ENCODE data around the gene IGFN1.

The IGFN1 gene

GRCh38 chr1:201216395-201217085, 25.9 kb downstream of the IGFN1 start:
- TF ChIP-seq, protein P1, sequence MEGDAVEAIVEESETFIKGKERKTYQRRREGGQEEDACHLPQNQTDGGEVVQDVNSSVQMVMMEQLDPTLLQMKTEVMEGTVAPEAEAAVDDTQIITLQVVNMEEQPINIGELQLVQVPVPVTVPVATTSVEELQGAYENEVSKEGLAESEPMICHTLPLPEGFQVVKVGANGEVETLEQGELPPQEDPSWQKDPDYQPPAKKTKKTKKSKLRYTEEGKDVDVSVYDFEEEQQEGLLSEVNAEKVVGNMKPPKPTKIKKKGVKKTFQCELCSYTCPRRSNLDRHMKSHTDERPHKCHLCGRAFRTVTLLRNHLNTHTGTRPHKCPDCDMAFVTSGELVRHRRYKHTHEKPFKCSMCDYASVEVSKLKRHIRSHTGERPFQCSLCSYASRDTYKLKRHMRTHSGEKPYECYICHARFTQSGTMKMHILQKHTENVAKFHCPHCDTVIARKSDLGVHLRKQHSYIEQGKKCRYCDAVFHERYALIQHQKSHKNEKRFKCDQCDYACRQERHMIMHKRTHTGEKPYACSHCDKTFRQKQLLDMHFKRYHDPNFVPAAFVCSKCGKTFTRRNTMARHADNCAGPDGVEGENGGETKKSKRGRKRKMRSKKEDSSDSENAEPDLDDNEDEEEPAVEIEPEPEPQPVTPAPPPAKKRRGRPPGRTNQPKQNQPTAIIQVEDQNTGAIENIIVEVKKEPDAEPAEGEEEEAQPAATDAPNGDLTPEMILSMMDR (IDR thresholded peaks at IDR 0.05), result no peak

GRCh38 chr1:201217146-201217545, 26.5 kb downstream of the IGFN1 start:
- TF ChIP-seq, protein P1 (IDR thresholded peaks at IDR 0.05), result no peak

- TF ChIP-seq, protein P1 (IDR thresholded peaks at IDR 0.05), result no peak
Measured at GRCh38 chr1:201217851-201218250, 27.2 kb downstream of the IGFN1 start.

GRCh38 chr1:201218409-201218808, 27.8 kb downstream of the IGFN1 start:
- TF ChIP-seq, protein P1 (IDR thresholded peaks at IDR 0.05), result no peak

GRCh38 chr1:201219481-201220387, 29.1 kb downstream of the IGFN1 start:
- TF ChIP-seq, protein P1 (IDR thresholded peaks at IDR 0.05), result no peak

DNA sequence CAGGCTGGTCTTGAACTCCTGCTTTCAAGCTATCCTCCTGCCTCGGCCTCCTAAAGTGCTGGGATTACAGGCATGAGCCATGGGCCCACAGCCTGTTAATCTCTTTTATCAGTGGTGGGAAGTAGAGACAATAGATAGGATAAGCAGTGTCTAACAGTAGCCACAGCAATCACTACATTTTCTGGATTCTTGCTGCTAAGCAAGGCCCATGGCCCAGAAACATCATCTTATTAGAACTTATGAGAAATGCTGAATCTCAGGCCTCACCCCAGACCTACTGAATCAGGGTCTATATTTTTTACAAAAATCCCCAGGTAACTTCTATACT, 29.7 kb downstream of the IGFN1 start:
- TF ChIP-seq, protein P1 (IDR thresholded peaks at IDR 0.05), result no peak

DNA sequence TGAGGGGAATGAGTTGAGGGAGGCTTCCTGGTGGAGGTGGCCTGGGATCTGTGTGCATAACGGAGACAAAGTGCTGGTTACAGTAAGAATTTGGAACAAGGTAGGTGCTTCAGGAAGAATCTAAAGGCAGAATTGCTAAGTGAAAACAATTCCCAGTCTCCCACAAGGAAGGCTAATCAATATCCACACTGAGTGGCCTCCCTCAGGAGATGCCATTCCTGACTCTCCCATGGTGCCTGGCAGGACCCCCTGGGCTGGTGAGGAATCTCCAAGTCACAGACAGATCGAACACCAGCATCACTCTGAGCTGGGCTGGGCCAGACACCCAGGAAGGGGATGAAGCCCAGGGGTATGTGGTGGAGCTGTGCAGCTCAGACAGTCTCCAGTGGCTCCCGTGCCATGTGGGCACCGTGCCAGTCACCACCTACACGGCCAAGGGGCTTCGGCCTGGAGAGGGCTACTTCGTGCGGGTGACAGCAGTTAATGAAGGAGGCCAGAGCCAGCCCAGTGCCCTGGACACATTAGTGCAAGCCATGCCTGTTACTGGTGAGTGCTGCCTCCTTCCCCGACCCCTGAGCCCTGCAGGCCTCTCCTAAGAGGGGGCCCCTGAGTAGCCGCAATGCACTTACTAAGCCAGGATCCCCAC, 30.7 kb downstream of the IGFN1 start:
- TF ChIP-seq, protein P1 (IDR thresholded peaks at IDR 0.05), result no peak
